T-helper 17 cell (primary cell): ENCODE results near the gene RASA3. TPM values are rescaled to one million over a fixed set of nuclear protein-coding genes. Genes with fewer than 3 reads are reported as not detected.
A peak's percentile ranks its signal among the peaks of the same experiment; 100 is the strongest.

Experiments used
- ATAC-seq: fragments of 150-1000 bp; cut with Tn5 transposase; 2 replicates; pipeline ENCODE4 v1.10.0; 2021; ENCODE audit warnings: mild to moderate bottlenecking, moderate library complexity
- DNase-seq, 3 donors: peaks; one replicate each; pipeline versions ENCODE4 v3.0.0 to v3.0.0-alpha.2; 2020 to 2021
- H3K9me3 ChIP-seq: one replicate; pipeline ENCODE4 v1.7.0; 2013; ENCODE audit warnings: low read length, mild to moderate bottlenecking; ENCODE audit not compliant: control insufficient read depth, poor library complexity, severe bottlenecking
- H3K27ac Mint-ChIP-seq: one replicate; pipeline ENCODE4 v1.8.0; 2022; ENCODE audit warnings: mild to moderate bottlenecking, moderate library complexity, mixed read lengths
- H3K27me3 Mint-ChIP-seq: one replicate; pipeline ENCODE4 v1.8.0; 2022; ENCODE audit warnings: mixed read lengths
- H3K36me3 Mint-ChIP-seq: one replicate; pipeline ENCODE4 v1.8.0; 2022; ENCODE audit warnings: low read depth, mixed read lengths
- H3K4me1 Mint-ChIP-seq: one replicate; pipeline ENCODE4 v1.8.0; 2022; ENCODE audit warnings: mild to moderate bottlenecking, mixed read lengths
- H3K4me3 Mint-ChIP-seq: one replicate; pipeline ENCODE4 v1.8.0; 2022; ENCODE audit warnings: mild to moderate bottlenecking, moderate library complexity, mixed read lengths
- total RNA-seq, 4 donors: library from RNA in 2 of 4; stranded (reverse) in 2 of 4; gene quantifications; one replicate each; pipeline ENCODE4 v1.2.3 and lab custom pipeline; 2022 to 2026

RASA3 gene
- total RNA-seq, 2 donors from 2014 or later, result 204 to 215 TPM

DNA sequence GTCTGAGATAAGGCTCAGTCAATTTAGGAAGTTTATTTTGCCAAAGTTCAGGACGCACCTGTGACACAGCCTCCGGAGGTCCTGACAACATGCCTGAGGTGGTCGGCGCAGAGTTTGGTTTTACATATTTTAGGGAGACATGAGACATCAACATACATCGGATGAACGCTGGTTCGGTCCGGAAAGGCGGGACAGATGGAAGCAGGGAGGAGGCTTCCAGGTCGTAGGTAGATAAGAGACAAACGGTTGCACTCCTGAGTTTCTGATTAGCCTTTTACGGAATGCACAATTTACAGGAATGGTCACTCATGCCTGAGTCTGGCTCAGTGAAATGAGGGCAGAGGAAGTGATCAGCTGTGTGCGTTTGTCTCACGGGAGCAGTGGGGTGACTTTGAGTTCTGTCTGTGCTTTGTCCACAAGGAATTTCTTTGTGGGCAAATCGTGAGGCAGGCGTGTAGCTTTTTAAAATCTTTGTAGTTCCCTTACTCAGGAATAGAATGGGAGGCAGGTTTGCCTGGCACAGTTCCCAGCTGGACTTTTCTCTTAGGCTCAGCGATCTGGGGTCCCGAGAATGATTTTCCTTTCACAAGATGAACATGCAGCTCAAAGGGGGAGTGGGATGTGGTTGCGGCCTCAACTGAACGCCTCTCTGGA, 194.8 kb downstream of the RASA3 start:
- H3K9me3 ChIP-seq, result no peaks in the 10 kb centered on the region
- ATAC-seq, result no peak
- H3K36me3 Mint-ChIP-seq, result no peaks in the 10 kb centered on the region
- peaks cover 2% of the 10 kb centered on the region for H3K4me1 Mint-ChIP-seq
- H3K27me3 Mint-ChIP-seq, result peaks cover 13% of the 10 kb centered on the region
- no peak for DNase-seq
- H3K4me3 Mint-ChIP-seq, result no peak overlapping the region
- peak overlapping the region; percentile 75 for H3K27ac Mint-ChIP-seq

- H3K4me1 Mint-ChIP-seq, result peaks cover 2% of the 10 kb centered on the region
- H3K9me3 ChIP-seq, result no peaks in the 10 kb centered on the region
- DNase-seq (no peak), ATAC-seq (no peak)
- peak overlapping the region; percentile 75 for H3K27ac Mint-ChIP-seq
- peaks cover 13% of the 10 kb centered on the region for H3K27me3 Mint-ChIP-seq
- no peaks in the 10 kb centered on the region for H3K36me3 Mint-ChIP-seq
- no peak overlapping the region for H3K4me3 Mint-ChIP-seq
Measured at GRCh38 chr13:113937073-113937472, 195.3 kb downstream of the RASA3 start.

GRCh38 chr13:113936166-113936965, 196.1 kb downstream of the RASA3 start:
- Mint-ChIP-seq H3K27me3 (peaks cover 13% of the 10 kb centered on the region), H3K4me3 (no peak overlapping the region), H3K27ac (no peak overlapping the region), H3K4me1 (peaks cover 2% of the 10 kb centered on the region), H3K36me3 (no peaks in the 10 kb centered on the region)
- no peak for DNase-seq
- H3K9me3 ChIP-seq, result no peaks in the 10 kb centered on the region
- no peak for ATAC-seq

DNA sequence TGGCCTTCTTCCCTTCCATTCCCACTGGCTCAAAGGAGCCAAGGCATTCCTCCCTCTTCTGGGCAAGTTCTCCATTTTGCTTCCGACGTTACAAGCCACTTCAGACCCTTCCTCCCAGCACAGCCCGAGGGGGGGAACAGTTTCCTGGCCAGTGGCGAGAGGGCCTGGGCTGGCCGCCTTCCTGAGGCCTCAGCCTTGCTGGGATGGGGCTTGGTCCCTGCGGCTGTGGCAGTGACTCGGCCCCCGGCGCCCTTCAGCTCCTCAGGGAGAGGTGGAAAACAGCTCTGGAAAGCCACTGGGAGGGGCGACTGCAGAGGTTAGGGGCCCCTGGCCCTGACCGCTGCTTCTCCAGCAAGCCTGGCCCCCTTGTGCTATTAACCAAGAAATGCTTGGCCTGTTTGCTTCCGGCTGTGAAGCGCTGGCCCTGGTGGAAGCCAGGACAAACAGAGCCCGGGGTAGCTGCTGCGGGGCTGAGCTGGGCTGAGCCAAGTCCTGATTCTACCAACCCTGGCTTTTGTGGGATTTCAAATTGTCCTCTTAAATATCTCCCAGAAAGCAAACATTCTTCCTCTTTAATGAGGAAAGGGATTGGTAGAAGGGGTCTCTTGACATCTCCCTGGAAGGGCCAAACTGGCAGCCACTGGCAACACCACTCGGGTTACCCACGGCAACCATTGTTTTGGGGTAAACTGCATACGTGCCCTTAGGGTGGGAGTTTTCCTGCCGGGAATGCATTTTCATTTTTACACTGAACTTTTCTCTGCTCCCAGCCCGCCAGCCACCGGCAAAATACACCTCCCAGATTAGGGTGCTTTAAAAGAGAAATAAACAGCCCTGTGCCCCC, 197.2 kb downstream of the RASA3 start:
- no peak for ATAC-seq
- Mint-ChIP-seq H3K36me3 (no peaks in the 10 kb centered on the region), H3K4me1 (peaks cover 7% of the 10 kb centered on the region), H3K4me3 (no peak overlapping the region), H3K27me3 (peaks cover 13% of the 10 kb centered on the region), H3K27ac (no peak overlapping the region)
- no peak for DNase-seq
- H3K9me3 ChIP-seq, result no peaks in the 10 kb centered on the region

GRCh38 chr13:113934576-113934975, 197.8 kb downstream of the RASA3 start:
- Mint-ChIP-seq H3K36me3 (no peaks in the 10 kb centered on the region), H3K4me3 (no peak overlapping the region), H3K27me3 (peaks cover 13% of the 10 kb centered on the region), H3K27ac (no peak overlapping the region), H3K4me1 (peaks cover 7% of the 10 kb centered on the region)
- H3K9me3 ChIP-seq, result no peaks in the 10 kb centered on the region
- ATAC-seq, result no peak
- DNase-seq, result no peak

DNA sequence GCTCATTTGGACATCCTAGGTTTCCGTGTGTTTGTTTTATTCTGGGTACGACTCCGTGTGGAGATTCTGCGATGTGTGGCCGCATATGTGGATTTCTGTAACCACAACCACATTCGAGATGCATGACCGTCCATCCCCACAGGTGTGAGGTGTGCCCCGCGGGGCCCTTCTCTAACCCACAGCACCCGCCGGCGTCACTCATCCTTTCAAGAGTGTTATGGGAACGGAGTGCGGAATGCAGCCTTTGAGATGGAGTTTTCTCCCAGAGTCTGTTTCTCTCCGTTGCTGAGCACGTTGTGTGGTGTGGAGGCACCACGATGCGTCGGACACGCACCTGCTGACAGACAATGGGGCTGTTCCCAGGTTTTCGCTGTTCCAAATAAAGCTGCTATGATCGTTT, 198.5 kb downstream of the RASA3 start:
- DNase-seq (no peak), ATAC-seq (no peak)
- Mint-ChIP-seq H3K27ac (no peak overlapping the region), H3K4me3 (no peak overlapping the region), H3K27me3 (peaks cover 13% of the 10 kb centered on the region), H3K4me1 (peaks cover 7% of the 10 kb centered on the region), H3K36me3 (no peaks in the 10 kb centered on the region)
- no peaks in the 10 kb centered on the region for H3K9me3 ChIP-seq

DNA sequence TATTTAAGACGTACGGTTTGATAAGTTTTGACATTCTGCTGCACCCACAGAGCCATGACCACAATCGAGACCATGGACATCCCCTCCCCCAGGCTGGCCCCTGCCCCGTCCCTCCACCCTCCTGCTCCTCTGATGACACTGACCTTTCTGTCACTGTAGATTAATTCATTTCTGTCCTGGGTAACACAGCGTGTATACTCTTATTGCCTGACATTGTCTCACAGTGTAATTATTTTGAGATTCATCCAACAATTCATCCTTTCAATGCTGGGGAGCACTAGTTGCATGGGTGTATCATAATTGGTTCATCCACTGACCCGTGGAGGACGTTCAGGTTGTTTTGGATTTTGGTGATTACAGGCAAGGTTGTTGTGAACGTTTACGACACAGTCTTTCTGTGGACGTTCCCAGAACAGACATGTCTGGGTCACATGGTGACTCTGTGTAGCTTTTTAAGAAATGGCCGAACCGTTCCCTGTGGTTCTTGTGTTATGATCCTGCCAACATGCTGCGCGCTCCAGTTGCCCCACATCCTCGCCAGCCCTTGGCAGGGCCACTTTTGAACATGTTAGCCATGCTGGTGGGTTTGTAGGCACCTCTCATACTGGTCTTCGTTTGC, 200.5 kb downstream of the RASA3 start:
- Mint-ChIP-seq H3K27ac (no peak overlapping the region), H3K27me3 (peaks cover 5% of the 10 kb centered on the region), H3K36me3 (no peaks in the 10 kb centered on the region), H3K4me1 (peaks cover 4% of the 10 kb centered on the region), H3K4me3 (peak overlapping the region; percentile 15)
- no peaks in the 10 kb centered on the region for H3K9me3 ChIP-seq
- DNase-seq, result no peak
- no peak for ATAC-seq

DNA sequence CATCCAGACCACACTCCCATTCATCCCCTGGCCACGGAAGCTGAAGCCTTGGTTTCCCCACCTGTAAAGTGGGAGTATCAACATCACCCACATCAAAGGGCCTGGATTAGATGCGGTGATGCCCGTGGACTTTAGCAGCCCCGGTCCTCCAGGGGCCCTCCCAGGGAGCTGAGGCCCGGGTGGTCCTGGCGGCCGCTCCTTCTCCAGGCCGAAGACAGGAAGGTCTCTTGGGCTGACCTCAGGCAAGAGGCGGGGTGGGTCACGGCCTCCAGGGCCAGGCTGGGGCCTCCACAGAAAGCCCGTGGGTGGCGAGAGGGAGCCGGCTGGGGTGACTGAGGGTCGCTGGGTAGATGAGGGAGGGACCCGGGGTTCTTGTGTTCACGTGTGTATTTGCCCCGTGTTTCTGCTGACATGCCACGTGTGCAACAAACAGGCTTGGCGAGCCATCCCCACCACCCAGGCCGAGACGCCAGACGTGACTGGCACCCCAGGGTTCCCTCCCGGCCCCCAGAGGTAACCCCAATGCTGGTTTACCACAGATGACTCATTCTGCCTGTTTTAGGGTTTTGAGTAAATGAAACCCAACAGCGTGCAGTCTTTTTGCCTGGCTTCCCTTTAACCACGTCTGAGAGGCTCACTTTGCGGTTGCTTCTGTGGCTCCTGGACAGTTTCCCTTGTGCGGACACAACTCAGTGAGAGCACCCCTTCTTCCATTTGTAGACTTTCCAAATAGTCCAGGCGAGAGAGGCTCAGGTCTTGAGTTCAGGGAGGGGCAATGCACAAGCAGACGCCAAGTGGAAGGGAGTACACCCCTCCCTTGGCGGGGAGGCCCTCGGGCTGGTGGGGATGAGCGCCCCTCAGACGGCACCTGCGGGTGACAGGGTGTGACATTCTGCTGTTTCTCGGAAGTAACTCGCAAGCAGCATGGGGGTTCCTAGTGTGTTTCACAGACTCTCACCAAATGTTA, 201.5 kb downstream of the RASA3 start:
- DNase-seq (no peak), ATAC-seq (peak; percentile 76)
- Mint-ChIP-seq H3K4me3 (peak overlapping the region; percentile 19), H3K27ac (no peak overlapping the region), H3K36me3 (no peaks in the 10 kb centered on the region), H3K4me1 (peaks cover 6% of the 10 kb centered on the region), H3K27me3 (peaks cover 10% of the 10 kb centered on the region)
- H3K9me3 ChIP-seq, result no peaks in the 10 kb centered on the region

- Mint-ChIP-seq H3K36me3 (peaks cover 3% of the 10 kb centered on the region), H3K27me3 (peaks cover 18% of the 10 kb centered on the region), H3K4me1 (peaks cover 8% of the 10 kb centered on the region), H3K27ac (no peak overlapping the region), H3K4me3 (no peak overlapping the region)
- DNase-seq (peak in 1 of 3 donors; percentile 3), ATAC-seq (no peak)
- no peaks in the 10 kb centered on the region for H3K9me3 ChIP-seq
Measured at GRCh38 chr13:113929628-113930615, 202.5 kb downstream of the RASA3 start.

- DNase-seq (no peak), ATAC-seq (no peak)
- no peaks in the 10 kb centered on the region for H3K9me3 ChIP-seq
- peaks cover 3% of the 10 kb centered on the region for H3K36me3 Mint-ChIP-seq
- H3K27ac Mint-ChIP-seq, result no peak overlapping the region
- H3K4me3 Mint-ChIP-seq, result no peak overlapping the region
- H3K27me3 Mint-ChIP-seq, result peaks cover 17% of the 10 kb centered on the region
- H3K4me1 Mint-ChIP-seq, result peaks cover 8% of the 10 kb centered on the region
Measured at GRCh38 chr13:113928685-113929627, 203.5 kb downstream of the RASA3 start.
